Measurements from ENCODE around the gene CCNB3.

Gene CCNB3

GRCh38 chrX:50393902-50394301 lies 189.3 kb downstream of the CCNB3 start:
- CTCF ChIA-PET: no interaction called here
- no peak for TF ChIP-seq CTCF (IDR thresholded peaks at IDR 0.05; ENCODE audit: insufficient read depth, low read length, missing control alignments)
- no peak overlapping the region for H3K4me3 ChIP-seq (ENCODE audit: low read depth, low read length)
- DNase-seq (ENCODE audit: low read depth, low spot score): no peak
- POLR2A ChIA-PET: no interaction called here

Data from AG04449 (cell line).